ENCODE measurements around the gene ANO6.
A peak's percentile ranks its signal among the peaks of the same experiment; 100 is the strongest.

The ANO6 gene

DNA sequence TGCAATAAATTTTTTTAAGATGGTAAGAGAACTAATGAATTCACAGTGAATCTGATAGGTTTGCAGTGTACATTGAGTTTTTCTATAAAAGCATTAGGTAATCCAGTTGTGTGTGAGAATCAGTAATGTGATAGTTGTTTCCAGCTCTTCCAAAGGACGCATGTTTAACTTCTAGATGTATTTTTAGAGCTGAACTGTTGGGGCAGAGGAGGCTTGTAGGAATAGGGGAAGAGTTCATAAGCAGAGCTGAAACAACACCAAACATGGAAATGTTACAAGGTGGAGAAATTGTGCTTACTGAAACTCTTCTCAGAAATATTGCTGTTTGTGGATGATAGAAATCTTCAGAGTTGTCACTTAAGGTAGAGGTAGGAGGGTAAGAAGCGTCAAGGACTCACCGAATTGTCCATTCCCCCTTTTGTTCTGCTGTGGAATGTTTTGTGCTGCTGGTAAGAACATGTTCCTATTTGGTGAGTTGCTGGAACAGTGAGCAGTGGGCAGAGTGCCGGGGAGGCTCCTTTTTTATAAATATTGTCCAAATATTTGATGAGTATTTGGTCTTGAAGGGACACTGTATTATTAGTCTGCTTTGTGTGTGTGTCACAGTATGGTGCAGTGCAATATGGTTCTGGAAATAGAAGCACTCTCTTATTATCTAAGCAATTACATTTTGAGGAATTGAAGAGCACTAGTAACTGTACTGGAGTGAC is 76.7 kb downstream of the ANO6 start:
- Histone ChIP-seq H3K36me3 (ENCODE audit: control insufficient read depth in 2 of 2, insufficient read depth in 2 of 2, low read length in 2 of 2) (no peaks in the 10 kb centered on the region), H3K27me3 (ENCODE audit: control insufficient read depth in 1 of 2, insufficient read depth in 2 of 2, low read length in 2 of 2) (no peaks in the 10 kb centered on the region), H3K9me3 (ENCODE audit: control insufficient read depth in 2 of 2, low read length in 2 of 2) (no peaks in the 10 kb centered on the region), H3K4me3 (ENCODE audit: low read length in 2 of 2) (peak overlapping the region in 1 of 2 donors; percentile 44), H3K4me1 (ENCODE audit: control insufficient read depth, insufficient read depth, low read length) (peaks cover 6% of the 10 kb centered on the region), H3K9ac (ENCODE audit: low read length in 2 of 2) (peak overlapping the region; percentile 55 to 61), H3K27ac (ENCODE audit: low read length) (peak overlapping the region; percentile 83)

DNA sequence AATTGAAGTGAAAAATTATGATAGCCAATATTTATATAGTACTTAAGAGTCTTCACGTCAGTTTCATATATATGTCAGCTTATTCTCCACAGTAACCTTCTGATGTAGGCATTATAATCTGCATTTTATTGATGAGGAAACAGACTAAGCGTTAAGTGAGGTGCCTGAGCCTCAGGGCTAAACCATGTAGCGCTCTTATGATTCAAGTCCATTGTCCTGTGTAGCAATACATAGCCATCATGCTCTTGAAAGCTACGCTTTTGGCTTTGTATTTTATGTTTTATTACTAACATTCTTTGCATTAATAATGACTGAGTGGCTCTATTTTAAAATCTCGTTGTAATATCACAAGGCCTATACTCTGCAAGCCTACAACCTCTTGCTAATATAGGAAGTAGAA is 79.0 kb downstream of the ANO6 start:
- Histone ChIP-seq H3K4me3 (ENCODE audit: low read length in 2 of 2) (no peak overlapping the region), H3K27me3 (ENCODE audit: control insufficient read depth in 1 of 2, insufficient read depth in 2 of 2, low read length in 2 of 2) (no peaks in the 10 kb centered on the region), H3K9ac (ENCODE audit: low read length in 2 of 2) (no peak overlapping the region), H3K4me1 (ENCODE audit: control insufficient read depth, insufficient read depth, low read length) (peaks cover 6% of the 10 kb centered on the region), H3K9me3 (ENCODE audit: control insufficient read depth in 2 of 2, low read length in 2 of 2) (no peaks in the 10 kb centered on the region), H3K27ac (ENCODE audit: low read length) (no peak overlapping the region), H3K36me3 (ENCODE audit: control insufficient read depth in 2 of 2, insufficient read depth in 2 of 2, low read length in 2 of 2) (no peaks in the 10 kb centered on the region)

DNA sequence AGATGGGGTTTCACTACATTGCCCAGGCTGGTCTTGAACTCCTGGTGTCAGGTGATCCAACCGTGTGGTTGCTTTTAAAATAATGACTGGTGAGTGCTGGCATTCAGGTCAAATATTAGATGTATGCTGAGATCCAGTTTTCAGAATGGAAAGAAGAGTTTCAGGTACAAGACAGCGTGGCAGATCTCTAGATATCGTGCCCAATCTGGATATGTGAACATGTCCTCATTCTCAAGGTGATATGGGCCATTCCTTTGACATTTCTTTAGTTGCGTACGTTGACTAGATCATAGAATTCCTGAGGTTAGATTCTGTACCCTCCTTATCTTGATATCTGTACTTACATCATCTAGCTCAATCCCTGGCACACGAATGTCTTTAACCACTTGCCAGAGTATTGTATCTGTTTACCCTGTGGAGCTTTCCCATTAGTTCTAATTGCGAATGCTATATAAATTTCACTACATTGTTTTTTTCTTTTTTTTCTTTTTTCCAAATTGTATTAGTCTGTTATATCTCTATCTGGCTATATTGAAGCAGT is 80.2 kb downstream of the ANO6 start:
- Histone ChIP-seq H3K27me3 (ENCODE audit: control insufficient read depth in 1 of 2, insufficient read depth in 2 of 2, low read length in 2 of 2) (no peaks in the 10 kb centered on the region), H3K9ac (ENCODE audit: low read length in 2 of 2) (no peak overlapping the region), H3K36me3 (ENCODE audit: control insufficient read depth in 2 of 2, insufficient read depth in 2 of 2, low read length in 2 of 2) (no peaks in the 10 kb centered on the region), H3K9me3 (ENCODE audit: control insufficient read depth in 2 of 2, low read length in 2 of 2) (no peaks in the 10 kb centered on the region), H3K4me1 (ENCODE audit: control insufficient read depth, insufficient read depth, low read length) (peaks cover 9% of the 10 kb centered on the region), H3K4me3 (ENCODE audit: low read length in 2 of 2) (no peak overlapping the region), H3K27ac (ENCODE audit: low read length) (no peak overlapping the region)

DNA sequence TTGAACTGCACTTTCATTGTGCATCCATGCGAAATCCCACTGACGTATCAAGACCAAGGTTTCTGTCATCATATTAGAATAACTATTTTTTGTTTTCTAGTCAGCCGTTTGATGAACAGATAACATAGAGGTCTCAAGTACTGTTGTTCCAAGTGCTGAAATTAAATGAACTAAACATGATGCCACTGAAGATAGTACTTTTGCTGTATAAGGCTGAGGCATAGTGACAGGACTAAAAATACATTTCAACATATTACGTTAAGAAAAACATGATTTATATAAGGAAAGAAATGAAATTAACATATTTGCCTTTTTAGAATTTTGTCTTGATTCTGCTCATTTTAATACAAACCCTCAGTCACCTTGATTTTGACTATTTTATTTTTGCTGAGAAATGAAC is 82.2 kb downstream of the ANO6 start:
- Histone ChIP-seq H3K4me3 (ENCODE audit: low read length in 2 of 2) (no peak overlapping the region), H3K27ac (ENCODE audit: low read length) (no peak overlapping the region), H3K4me1 (ENCODE audit: control insufficient read depth, insufficient read depth, low read length) (peaks cover 6% of the 10 kb centered on the region), H3K27me3 (ENCODE audit: control insufficient read depth in 1 of 2, insufficient read depth in 2 of 2, low read length in 2 of 2) (no peaks in the 10 kb centered on the region), H3K36me3 (ENCODE audit: control insufficient read depth in 2 of 2, insufficient read depth in 2 of 2, low read length in 2 of 2) (no peaks in the 10 kb centered on the region), H3K9ac (ENCODE audit: low read length in 2 of 2) (no peak overlapping the region), H3K9me3 (ENCODE audit: control insufficient read depth in 2 of 2, low read length in 2 of 2) (no peaks in the 10 kb centered on the region)

DNA sequence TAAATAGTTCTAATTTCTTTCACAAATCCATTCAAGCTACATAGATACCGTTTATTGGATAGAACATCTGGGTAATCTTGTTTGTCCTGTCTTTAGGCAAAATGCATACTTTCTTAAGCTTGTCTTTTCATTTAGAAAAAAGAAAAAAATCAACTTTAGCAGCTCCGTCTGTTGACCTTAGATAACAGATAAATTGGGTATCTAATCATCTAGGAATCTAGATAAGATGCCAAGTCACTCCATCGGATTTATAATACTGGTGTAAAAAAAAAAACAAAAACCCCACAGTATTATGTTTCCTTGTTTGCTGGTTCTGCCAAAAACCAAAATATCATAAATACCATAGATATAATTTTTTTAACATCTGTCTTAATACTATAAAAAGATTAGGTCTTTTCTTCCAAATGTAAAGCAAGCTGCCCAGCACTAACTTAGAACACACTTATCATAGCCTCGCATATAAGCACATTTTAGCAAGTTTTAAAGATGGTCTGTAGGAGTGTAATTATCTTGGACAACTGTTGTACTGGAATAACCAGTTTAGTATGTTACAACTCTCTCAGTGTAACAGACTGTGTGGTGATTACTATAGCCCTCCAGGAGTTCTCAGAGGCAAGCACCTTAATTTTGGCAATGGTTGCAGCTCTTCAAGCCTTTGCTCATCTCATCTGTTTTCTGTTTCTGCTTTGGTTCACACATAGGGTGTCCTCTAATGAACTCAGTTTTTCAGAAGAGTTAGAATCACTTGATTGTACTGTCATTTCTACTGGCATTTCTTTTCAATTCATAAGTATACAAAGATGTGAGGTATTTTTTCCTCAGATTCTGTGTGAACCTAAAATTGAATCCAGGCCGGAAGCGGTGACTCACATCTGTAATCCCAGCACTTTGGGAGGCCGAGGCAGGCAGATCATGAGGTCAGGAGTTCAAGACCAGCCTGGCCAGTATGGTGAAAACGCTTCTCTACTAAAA is 83.1 kb downstream of the ANO6 start:
- Histone ChIP-seq H3K9me3 (ENCODE audit: control insufficient read depth in 2 of 2, low read length in 2 of 2) (no peaks in the 10 kb centered on the region), H3K27me3 (ENCODE audit: control insufficient read depth in 1 of 2, insufficient read depth in 2 of 2, low read length in 2 of 2) (no peaks in the 10 kb centered on the region), H3K9ac (ENCODE audit: low read length in 2 of 2) (no peak overlapping the region), H3K36me3 (ENCODE audit: control insufficient read depth in 2 of 2, insufficient read depth in 2 of 2, low read length in 2 of 2) (no peaks in the 10 kb centered on the region), H3K4me3 (ENCODE audit: low read length in 2 of 2) (no peak overlapping the region), H3K4me1 (ENCODE audit: control insufficient read depth, insufficient read depth, low read length) (peaks cover 5% of the 10 kb centered on the region), H3K27ac (ENCODE audit: low read length) (no peak overlapping the region)

DNA sequence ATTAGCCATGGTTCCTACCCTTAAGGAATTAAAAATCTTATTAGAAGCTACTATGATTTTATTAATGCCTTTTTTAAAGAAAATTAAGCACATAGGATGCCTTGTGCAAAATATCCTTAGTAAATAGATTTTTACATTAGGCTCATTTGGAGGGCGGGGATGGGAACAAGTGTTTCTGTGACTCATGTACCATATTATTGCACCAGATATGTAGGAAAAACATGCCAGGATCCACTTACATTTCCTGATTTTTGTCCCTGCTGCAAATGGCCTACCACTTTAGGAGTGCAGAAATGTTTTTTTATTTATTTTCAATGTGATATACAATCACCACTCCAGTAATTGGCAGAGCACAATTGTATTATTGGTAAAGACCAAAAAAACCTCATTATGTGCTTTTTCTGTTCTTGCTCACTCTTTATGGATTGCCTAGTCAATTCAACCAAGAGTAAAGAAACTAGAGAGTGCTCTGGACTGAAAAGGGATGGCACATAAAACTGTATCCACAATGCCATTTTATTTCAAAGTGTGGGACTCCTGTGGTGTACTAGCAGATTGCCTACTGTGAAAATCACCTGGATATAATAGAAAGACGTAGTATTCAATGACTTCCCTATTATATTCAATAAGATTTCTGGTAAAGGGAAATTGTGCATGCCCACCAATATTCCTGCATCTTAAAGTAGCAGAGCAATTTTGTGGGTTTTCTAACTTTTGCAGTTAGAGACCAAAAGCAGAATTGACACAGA is 86.9 kb downstream of the ANO6 start:
- Histone ChIP-seq H3K36me3 (ENCODE audit: control insufficient read depth in 2 of 2, insufficient read depth in 2 of 2, low read length in 2 of 2) (peaks cover 0 to 2% of the 10 kb centered on the region in 2 donors), H3K9ac (ENCODE audit: low read length in 2 of 2) (no peak overlapping the region), H3K4me3 (ENCODE audit: low read length in 2 of 2) (no peak overlapping the region), H3K27me3 (ENCODE audit: control insufficient read depth in 1 of 2, insufficient read depth in 2 of 2, low read length in 2 of 2) (no peaks in the 10 kb centered on the region), H3K9me3 (ENCODE audit: control insufficient read depth in 2 of 2, low read length in 2 of 2) (no peaks in the 10 kb centered on the region), H3K27ac (ENCODE audit: low read length) (no peak overlapping the region), H3K4me1 (ENCODE audit: control insufficient read depth, insufficient read depth, low read length) (peaks cover 20% of the 10 kb centered on the region)

DNA sequence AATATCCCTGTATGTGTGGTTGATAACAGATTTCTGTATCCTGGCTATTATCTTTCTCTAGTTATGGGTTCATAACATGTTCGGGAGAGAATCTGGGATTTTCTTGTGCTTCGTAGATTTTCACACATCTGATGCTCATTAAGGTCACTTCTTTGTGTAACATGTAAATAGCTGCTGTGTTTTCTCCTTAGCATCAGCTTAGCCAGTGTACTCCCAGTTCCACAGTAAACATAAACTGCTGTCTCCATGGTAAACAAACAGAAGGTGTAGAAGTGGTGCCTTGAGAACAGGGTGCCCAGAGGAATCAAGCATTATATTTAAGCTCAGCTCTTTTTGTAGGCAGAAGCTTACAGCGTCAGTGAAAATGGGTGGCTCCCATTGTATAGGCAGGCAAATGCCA is 88.0 kb downstream of the ANO6 start:
- Histone ChIP-seq H3K4me3 (ENCODE audit: low read length in 2 of 2) (no peak overlapping the region), H3K4me1 (ENCODE audit: control insufficient read depth, insufficient read depth, low read length) (peaks cover 20% of the 10 kb centered on the region), H3K36me3 (ENCODE audit: control insufficient read depth in 2 of 2, insufficient read depth in 2 of 2, low read length in 2 of 2) (peaks cover 0 to 2% of the 10 kb centered on the region in 2 donors), H3K9ac (ENCODE audit: low read length in 2 of 2) (no peak overlapping the region), H3K9me3 (ENCODE audit: control insufficient read depth in 2 of 2, low read length in 2 of 2) (no peaks in the 10 kb centered on the region), H3K27ac (ENCODE audit: low read length) (peak overlapping the region; percentile 32), H3K27me3 (ENCODE audit: control insufficient read depth in 1 of 2, insufficient read depth in 2 of 2, low read length in 2 of 2) (no peaks in the 10 kb centered on the region)

DNA sequence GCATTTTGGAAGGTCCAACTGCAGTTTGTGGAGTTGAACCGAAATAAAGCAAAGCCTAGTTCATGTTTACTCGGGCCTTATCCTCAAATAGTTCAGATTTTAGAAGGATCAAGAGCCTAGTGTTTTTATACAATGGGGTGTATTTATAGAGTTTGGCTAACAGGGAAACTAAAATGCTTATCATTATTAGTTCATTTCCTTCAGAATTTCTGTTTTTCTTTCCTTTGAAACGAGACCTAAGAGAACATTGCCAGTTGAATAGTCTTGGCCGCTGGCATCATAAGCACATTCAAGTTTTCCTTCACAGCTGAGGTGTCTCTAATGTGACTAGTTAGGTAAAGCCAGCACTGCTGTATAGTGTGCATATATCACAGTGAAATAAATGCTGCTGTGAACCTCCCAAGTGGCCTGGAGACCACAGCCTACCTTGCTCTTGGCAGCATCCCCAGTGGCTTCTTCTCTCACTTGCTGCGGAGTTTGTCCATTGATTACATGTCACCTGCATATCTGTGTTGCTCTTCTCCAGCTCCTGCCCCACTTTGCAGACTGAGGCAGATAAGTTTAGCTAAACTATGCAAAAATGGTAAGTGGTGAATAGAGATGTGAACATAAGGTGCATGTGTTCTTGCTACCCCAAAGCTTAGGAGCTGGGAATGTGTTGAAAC is 88.8 kb downstream of the ANO6 start:
- Histone ChIP-seq H3K27me3 (ENCODE audit: control insufficient read depth in 1 of 2, insufficient read depth in 2 of 2, low read length in 2 of 2) (no peaks in the 10 kb centered on the region), H3K9ac (ENCODE audit: low read length in 2 of 2) (no peak overlapping the region), H3K27ac (ENCODE audit: low read length) (peak overlapping the region; percentile 32), H3K9me3 (ENCODE audit: control insufficient read depth in 2 of 2, low read length in 2 of 2) (no peaks in the 10 kb centered on the region), H3K4me1 (ENCODE audit: control insufficient read depth, insufficient read depth, low read length) (peaks cover 20% of the 10 kb centered on the region), H3K36me3 (ENCODE audit: control insufficient read depth in 2 of 2, insufficient read depth in 2 of 2, low read length in 2 of 2) (peaks cover 0 to 2% of the 10 kb centered on the region in 2 donors), H3K4me3 (ENCODE audit: low read length in 2 of 2) (peak overlapping the region in 1 of 2 donors; percentile 16)

DNA sequence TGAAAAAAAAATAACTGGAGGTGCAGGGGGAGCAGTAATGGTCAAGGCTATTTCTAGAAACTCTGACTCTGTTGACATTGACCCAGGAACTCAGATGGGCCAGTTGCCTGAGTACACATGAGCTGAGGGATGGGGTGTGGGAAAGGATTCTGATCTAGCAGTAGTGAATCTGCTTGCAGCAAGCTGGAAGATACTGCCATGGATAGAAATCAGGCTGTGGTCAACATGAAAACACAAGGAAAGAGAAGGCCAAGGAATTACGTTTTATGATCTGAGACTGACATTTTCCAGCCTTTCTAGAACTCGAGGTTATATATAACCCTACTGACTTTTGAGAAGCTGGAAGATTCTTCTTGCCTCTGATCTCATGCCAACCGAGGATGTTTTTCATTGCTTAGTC is 90.0 kb downstream of the ANO6 start:
- no peak overlapping the region for H3K9ac ChIP-seq (ENCODE audit: low read length in 2 of 2)
- H3K4me3 ChIP-seq (ENCODE audit: low read length in 2 of 2) = no peak overlapping the region
- H3K9me3 ChIP-seq (ENCODE audit: control insufficient read depth in 2 of 2, low read length in 2 of 2) = no peaks in the 10 kb centered on the region
- peaks cover 0 to 2% of the 10 kb centered on the region in 2 donors for H3K36me3 ChIP-seq (ENCODE audit: control insufficient read depth in 2 of 2, insufficient read depth in 2 of 2, low read length in 2 of 2)
- no peaks in the 10 kb centered on the region for H3K27me3 ChIP-seq (ENCODE audit: control insufficient read depth in 1 of 2, insufficient read depth in 2 of 2, low read length in 2 of 2)
- peaks cover 21% of the 10 kb centered on the region for H3K4me1 ChIP-seq (ENCODE audit: control insufficient read depth, insufficient read depth, low read length)
- H3K27ac ChIP-seq (ENCODE audit: low read length) = peak overlapping the region; percentile 13
